HS-27A (cell line): Measurements from ENCODE around the gene ZSWIM4.

ENCODE experiments used
- DNase-seq: peaks from one replicate; pipeline ENCODE4 v3.0.0-alpha.2; 2012; ENCODE audit warnings: low read depth, missing footprints

ZSWIM4 gene

DNA sequence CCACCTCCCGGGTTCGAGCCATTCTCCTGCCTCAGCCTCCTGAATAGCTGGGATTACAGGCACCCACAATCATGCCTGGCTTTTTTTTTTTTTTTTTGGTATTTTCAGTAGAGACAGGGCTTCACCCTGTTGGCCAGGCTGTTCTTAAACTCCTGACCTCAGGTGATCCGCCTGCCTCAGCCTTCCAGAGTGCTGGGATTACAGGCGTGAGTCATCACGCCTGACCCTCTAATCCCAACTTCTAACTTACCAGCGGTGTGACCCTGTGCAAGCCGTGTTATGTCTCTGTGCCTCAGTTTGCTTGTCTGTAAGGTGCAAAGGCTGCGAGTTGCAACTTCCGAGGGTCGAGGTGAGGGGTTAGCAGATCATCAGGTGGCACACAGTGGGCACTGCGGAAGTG is 17.3 kb downstream of the ZSWIM4 start:
- DNase-seq = no peak

DNA sequence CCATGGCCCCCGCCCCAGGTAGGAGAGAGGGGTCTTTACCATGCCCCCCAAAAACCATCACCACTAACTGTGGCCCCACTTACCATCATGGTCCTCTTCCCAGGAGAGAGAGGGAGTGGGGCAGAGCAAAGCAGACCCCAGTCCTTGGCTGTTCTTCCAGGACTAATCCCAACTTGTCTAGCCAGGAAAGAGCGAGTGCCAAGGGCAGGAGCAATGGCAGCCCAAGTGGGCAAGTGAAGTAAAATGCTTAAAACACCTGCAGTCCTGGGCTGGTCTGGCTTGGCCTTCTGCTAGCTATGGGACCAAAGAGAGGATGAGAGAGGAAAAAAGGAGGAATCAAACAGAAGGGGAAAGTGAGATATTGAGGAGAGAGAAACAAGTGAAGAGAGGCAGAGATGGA is 17.9 kb downstream of the ZSWIM4 start:
- no peak for DNase-seq

DNA sequence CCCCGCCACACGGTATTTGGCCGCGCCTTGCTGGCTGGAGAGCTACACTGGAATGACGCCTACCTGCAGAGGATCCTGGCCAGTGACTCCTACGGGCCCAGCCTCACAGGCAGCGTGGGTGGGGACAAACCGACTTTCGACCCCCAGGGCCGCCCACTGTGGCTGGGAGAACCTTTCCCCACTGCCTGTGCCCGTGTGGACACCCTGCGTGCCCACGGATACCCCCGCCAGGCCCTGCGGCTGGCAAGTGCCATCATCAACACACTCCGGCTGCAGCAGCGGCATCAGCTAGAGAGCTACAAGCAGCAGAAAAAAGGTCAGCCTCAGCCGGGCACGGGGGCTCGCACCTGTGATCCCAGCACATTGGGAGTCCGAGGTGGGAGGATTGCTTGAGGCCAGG is 19.3 kb downstream of the ZSWIM4 start:
- DNase-seq = no peak

DNA sequence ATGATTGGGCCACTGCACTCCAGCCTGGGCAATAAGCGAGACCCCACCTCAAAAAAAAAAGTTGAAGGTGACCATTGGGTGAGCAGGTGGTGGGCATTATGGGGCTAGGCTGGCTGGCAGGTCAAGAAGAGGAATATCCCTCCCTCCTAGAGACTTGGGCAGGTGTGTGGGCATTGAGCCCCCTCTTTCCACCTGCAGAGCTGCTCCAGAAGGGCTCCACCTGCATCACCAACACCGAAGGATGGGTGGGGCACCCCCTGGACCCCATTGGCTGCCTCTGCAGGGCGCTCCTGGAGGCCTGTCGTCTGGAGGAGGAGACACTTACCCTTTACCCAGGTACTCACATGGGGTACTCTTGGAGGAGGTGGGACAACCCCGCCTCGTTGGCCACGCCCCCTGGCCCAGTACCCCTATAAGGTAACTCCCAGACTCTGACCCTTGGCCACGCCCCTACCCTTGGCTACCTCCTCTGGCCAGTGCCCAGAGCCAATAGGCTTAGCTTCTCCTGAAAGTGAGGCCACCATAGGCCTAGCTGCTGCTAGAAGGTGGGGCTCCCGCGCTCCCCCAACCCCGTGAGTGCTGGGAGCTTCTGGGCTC is 21.9 kb downstream of the ZSWIM4 start:
- DNase-seq = no peak

DNA sequence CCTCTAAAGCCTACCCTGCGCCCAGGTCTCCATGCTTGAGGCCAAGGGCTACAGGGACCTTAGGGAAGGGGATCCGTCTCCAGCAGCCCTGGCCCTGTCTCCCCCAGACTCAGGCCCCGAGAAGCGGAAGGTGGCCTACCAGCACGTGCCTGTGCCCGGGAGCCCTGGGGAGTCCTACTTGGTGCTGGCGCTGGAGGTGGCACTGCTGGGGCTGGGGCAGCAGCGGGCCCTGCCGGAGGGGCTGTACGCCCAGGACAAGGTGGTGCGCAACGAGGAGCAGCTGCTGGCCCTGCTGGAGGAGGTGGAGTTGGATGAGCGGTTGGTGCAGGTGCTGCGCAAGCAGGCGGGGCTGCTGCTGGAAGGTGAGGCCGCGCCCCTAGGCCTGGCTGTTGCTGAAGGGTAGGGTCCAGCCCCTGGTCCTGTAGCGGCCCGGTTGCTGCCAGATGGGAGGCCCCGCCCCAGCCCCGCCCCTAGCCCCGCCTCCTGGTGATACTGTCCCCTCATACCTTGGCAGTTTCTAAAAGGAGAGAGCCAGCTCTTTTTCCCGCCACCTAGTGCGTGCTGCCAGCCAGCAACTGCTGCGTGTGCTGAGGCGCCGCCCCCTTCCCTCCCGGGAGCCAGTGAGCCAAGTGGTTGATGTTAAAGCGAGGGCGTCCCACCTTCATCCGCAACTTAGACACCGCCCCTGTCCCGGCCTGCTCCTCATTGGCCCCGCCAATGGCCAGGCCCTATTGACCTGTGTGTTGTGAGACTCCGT is 22.6 kb downstream of the ZSWIM4 start:
- DNase-seq = no peak

DNA sequence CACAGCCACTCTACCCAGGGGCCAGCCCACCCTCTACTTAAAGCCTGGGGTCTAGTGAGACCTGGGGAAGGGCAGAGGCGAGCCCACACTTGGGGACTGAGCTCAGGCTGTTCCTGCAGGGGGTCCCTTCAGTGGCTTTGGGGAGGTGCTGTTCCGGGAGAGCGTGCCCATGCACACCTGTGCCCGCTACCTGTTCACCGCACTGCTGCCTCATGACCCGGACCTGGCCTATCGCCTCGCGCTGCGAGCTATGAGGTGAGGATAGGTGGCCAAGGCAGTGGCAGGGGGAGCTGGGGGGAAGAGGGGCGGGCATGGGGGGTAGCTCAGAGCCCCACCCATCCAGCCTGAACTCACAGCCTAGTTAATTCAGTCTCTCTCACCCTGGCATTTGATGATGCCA is 24.0 kb downstream of the ZSWIM4 start:
- no peak for DNase-seq

DNA sequence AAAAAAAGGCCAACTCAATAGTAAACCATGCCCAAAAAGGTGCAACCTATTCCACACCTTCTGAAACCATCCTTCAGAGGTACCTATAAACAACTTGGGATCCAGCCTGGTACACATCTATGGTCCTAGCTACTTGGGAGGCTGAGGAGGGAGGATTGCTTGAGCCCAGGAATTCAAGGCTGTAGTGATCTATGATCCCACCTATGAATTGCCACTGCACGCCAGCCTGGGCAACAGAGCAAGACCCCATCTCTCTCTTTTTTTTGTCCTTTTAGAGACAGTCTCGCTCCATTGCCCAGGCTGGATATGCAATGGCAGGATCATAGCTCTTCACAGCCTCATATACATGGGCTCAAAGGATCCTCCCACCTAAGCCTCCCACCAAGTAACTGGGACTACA is 26.0 kb downstream of the ZSWIM4 start:
- DNase-seq = no peak

DNA sequence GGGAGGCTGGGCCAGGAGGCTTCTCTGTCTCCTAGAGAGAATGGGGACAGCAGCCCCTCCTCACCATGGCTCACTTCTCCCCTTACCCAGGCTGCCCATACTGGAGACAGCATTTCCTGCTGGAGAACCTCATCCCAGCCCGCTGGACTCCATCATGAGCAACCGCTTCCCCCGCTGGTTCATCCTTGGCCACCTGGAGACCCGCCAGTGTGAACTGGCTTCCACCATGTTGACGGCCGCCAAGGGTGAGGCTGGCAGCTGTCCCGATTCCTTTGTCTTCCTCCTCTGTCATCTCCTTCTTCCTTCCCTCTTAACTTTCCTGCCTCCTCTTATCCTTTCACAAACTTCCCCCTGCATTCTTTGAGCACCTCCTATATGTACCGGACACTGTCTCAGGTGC is 28.0 kb downstream of the ZSWIM4 start:
- DNase-seq = no peak

DNA sequence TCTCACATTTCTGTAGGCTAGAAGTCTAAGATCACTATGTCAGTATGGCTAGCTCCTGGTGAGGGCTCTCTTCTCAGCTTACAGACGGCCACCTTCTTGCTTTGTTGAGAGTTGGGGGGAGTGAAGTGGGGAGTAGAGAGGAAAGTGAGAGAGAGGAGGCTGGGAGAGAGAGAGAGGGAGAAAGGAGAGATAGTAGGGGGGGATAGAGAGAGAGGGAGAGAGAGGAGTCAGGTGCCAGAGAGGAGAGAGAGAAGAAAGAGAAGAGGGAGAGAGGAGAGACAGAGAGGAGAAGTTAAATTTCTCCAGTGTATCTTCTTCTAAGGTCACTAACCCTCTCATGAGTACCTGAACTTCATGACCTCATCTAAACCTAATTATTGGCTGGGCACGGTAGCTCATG is 28.7 kb downstream of the ZSWIM4 start:
- no peak for DNase-seq

DNA sequence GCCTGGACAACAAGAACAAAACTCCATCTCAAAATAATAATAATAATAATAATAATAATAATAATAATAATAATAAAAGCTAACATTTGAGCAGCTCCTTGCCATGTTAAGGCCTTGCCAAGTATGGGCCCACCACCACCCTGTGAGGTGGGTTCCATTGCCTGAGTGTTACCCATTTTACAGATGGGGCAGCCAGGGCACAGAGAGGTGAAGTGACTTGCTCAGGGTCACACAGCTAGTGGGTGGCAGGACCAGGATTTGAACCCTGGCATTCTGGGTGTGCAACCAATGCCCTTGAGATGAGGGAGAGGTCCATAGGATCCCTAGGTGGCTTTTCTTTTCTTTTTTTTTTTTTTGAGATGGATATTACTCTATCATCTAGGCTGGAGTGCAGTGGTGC is 29.5 kb downstream of the ZSWIM4 start:
- no peak for DNase-seq

DNA sequence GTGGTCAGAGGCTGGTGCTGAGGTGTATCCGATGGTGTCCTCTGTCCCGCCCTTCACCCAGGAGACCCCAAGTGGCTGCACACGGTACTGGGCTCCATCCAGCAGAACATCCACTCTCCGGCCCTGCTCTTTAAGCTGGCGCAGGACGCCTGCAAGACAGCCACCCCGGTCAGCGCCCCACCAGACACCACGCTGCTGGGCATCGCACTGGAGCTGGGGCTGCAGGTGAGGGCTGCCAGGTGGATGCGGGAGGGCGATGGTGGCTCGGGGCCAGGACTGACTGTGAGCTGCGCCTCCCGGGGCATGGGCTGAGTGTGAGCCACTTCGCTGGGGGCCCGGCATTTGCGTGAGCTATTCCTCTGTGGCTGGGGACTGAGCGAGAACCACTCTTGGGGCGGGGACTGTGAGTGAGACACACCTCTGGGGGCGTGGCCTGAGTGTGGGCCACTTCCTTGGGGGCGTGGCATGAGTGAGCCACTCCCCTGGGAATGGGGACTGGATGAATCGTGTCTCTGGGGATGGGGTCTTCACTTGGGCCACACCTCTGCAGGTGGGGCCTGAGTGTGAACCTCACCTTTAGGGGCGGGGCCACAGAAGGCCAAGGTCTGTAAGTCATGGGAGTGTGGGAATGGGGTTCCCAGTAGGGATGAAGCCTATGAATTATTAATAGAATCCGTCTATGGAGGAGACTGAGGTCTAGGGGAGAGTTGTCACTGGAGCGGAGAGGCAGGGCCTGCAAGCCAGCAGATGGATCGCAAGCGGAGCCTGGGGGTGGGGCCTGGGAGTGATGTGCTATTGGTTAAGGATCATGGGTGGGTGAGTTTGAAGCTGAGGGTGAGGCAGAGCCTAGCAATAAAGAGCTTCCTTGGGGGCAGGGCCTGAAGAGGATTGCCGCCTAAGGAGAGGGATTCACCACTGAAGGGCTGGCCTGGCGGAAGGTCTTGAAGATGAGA is 30.5 kb downstream of the ZSWIM4 start:
- no peak for DNase-seq

DNA sequence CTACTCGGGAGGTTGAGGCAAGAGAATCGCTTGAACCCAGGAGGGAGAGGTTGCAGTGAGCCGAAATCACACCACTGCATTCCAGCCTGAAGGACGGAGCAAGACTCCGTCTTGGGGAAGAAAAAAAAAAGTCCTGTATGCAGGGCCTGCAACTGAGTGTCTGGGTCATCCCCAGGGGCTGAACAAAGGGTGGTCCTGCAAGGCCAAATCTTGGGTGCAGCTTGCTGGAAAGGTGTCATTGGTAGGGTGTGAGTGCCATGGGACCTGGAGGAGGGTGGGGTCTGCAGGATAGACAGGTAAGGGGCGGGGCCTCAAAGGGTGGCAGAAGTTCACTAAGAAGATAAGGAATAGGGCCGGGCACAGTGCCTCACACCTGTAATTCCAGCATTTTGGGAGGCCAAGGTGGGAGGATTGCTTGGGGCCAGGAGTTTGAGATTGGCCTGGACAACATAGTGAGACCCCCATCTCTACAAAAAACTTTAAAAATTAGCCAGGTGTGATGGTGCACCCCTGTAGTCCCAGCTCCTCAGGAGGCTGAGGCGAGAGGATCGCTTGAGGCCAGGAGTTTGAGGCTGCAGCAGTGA is 31.5 kb downstream of the ZSWIM4 start:
- no peak for DNase-seq

DNA sequence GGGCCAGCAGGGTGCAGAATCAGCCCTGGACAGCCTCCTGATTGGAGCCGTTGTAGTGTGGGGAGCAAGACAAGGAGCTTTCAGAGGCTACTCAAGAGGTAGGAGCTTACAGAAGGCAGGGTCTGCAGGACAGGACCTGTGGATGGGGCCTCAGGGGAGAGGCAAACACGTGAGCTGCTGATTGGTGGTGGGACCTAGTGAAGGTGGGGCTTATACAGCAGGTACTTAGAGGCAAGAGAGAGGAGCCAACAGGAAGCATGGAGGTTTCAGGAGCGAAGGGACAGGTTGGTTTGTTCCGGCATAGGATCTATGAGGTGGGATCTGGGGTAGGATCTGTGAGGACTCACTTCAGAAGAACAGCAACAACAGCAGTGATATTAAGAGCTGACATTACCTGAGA is 32.4 kb downstream of the ZSWIM4 start:
- DNase-seq = no peak

DNA sequence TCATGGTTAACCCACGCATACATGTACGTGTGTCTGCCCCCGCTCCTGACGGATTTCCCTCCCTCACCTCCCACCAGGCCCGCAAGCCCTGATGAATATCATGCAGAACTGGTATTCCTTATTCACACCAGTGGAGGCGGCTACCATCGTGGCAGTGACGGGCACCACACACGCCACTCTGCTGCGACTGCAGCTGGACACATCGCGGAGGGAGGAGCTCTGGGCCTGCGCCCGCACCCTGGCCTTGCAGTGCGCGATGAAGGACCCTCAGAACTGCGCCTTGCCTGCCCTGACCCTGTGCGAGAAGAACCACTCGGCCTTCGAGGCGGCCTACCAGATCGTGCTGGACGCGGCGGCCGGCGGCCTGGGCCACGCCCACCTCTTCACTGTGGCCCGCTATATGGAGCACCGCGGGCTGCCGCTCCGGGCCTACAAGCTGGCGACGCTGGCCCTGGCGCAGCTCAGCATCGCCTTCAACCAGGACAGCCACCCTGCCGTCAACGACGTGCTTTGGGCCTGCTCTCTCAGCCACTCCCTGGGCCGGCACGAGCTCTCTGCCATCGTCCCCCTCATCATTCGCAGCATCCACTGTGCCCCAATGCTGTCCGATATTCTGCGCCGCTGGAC is 35.0 kb downstream of the ZSWIM4 start:
- DNase-seq = no peak

DNA sequence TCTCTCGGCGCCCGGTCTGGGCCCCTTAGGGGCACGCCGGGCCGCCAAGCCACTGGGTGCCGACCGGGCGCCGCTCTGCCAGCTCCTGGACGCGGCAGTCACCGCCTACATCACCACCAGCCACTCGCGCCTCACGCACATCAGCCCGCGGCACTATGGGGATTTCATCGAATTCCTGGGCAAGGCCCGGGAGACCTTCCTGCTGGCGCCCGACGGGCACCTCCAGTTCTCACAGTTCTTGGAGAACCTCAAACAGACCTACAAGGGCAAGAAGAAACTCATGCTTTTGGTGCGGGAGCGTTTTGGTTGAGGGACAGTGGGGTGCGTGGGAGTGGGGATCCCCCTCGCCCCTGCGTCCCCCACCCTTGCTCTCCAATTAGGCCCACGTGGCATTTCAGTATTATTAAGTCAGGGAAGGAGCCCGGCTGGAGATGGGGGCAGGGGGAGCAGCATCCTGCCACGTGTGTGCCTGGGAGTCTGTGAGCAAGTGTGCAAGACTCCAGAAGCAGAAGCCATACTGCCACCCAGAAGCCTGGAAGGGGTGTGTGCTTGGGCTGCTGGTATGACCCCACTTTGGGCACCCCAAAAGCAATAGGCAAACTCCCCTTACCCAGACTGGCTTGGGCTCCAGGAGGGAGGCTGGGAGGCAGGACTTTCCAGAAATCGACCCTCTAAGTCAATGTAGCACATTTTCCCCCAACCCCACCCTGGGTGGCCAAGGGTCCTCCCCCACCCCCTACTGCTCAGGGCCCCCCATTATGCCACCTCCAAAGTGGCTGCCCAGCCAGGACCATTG is 35.7 kb downstream of the ZSWIM4 start:
- DNase-seq = no peak

DNA sequence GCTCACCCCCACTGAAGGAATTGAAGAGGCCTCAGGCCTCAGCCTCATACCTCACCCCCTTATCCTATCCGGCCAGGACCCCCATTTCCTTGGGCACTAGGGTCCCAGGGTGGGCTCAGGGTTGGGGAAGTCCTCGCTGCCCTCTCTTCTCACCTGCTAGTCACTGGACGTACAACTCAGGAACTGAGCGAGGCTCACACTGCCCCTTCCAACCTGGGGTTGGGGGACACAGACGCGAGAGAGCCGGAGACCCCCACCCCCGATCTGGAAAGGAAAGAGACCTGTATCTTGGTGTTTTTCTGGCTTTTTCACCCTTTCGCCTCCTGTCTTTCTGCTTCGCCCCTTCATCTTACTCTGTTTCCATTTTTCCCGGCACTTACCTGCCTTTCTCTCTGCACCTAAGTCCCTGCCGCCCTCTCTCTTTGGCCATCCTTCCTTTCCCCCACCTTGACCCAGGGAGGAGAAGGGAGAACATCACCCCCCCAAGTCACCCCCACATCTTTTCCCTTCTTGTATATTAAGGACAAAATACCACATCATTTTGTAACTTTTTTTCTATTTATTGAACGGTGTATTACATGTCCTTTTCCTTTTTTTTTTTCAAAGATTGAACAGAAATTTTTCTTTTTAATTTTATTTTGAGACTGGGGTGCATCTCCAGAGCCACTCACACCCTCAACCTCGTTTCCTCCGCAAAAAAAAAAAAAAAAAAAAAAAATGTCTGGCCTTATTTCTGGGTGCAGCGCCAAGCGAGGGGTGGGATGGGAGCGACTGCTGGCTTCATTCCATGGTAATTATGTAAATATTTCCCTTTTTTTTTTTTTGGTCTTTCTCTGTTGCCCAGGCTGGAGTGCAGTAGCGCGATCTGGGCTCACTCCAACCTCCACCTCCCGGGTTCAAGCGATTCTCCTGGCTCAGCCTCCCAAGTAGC is 36.6 kb downstream of the ZSWIM4 start:
- no peak for DNase-seq

DNA sequence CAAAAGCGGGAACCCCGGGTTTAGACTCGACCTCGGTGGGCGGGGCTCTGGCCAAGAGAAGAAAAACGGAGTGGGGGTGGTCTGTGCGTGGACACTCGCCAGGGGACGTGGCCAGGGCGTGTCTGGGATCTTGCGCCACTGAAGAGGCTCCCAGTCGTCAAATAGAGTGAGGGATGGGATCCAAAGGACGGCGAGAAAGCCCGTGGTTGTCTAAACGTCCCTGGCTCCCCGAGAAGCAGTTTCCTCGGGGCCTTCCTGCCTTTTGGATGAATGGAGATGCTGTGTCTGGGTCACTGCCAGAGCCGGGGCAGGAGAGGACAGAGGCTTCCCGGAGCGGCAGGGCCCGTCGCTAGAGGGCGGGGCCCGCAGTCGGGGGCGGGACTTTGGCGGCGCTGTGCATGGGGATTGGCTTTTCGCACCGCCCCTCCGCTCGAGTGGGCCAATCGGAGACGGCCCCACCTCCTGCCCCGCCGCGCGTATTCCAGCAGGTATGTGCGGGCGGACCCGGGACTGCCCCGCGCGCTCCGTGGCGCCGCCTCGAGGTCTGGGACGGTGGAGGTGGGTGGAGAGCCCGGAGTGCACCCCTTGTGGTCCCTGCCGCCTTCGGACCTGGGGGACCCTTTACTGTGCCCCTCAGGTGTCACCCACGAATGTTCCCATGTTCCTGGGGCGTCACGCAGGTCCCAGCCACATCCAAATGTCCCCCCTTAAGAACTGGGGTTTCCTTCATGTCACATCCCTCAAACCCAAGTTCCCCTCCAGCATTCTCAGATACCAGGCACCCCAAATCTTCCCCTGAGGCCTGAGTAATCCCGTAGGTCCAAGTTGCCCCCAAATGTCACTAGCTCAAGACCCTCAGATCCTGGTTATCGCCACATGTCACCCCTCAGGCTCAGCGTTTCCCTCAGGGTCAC is 38.3 kb downstream of the ZSWIM4 start:
- no peak for DNase-seq

DNA sequence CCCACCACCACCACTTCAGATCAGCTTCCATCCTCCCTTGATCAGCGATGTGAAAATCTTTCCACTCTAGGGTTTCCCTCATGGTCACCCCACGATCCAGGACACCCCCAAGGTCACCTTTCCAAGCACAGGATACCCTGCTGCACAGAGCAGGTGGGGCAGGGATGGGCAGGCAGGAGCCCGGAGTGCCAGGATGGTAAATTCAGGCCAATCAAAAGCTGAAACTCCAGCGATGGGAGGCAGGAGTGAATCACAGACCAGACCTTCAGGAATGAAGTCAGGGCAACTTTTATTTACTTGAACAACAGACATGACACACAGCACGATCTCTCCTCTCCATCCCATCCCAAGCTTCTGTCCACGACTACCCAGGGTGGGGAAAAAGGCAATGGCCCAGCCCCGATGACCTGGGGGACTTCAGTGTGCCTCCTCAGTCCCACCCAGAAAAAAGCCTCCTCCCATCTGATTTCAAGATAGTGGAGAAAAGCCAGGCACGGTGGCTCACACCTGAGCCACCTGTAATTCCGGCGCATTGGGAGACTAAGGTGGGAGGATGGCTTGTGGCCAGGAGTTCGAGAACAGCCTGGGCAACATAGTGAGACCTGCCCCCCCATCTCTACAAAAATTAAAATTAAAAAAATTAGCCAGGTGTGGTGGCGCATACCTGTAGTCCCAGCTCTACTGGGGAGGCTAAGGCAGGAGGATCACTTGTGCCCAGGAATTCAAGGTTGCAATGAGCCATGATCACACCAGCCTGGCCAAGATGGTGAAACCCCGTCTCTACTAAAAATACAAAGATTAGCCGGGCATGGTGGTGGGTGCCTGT is 39.2 kb downstream of the ZSWIM4 start:
- no peak for DNase-seq
